ENCODE results near the gene DPYSL5. TPM values are rescaled to one million over a fixed set of nuclear protein-coding genes. Genes with fewer than 3 reads are reported as not detected.

Gene DPYSL5
- total and polyA plus RNA-seq, 2 of the 13 experiments (the other 11 are each of a cell fraction or from before 2014, with no cell fraction given), result 0.15 TPM; not detected in 1

DNA sequence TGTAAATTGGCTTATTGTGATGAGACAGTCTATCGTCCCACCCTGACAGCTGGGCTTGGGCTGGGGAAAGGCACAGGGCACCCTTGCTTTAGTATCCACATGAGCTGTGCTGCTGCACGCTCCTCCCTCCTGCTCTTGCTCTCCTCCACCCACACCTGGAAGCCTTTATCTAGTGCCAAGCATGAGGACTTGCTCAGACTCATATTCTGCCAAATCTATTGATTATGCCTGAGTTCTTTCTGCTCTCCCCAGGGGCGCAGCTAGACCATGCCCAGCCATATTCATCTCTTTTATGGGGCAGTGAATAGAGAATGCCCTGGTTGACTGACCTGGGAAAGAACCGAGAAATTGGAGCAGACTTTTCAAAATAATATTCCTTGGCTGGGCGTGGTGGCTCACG, 29.0 kb upstream of the DPYSL5 start:
- H3K27me3 ChIP-seq (ENCODE audit: control insufficient read depth in 1 of 2, insufficient read depth in 2 of 2, low read length in 2 of 2), result peaks cover 0 to 20% of the 10 kb centered on the region in 2 experiments; a peak in 3 of 5 replicates
- FAIRE-seq (no peak), ATAC-seq (0 out of 3 replicates have a peak, but pooled peaks have one; percentile 23), DNase-seq (ENCODE audit: low spot score) (no peak)
- no peaks in the 10 kb centered on the region for H3K4me1 ChIP-seq (ENCODE audit: insufficient read depth, low read length)
- BruUV-seq (replicated peaks), result no TSS peak
- H4K20me1 ChIP-seq (ENCODE audit: insufficient read depth, low read length), result no peaks in the 10 kb centered on the region
- intact Hi-C loops (cut with micrococcal nuclease; ENCODE audit: unreplicated experiment), result no loop called here
- no peak overlapping the region for H3K4me3 ChIP-seq (replicated peaks in 1 of 3; ENCODE audit: insufficient read depth in 1 of 3, low read depth in 2 of 3, low read length in 3 of 3)
- TF ChIP-seq, protein P1, sequence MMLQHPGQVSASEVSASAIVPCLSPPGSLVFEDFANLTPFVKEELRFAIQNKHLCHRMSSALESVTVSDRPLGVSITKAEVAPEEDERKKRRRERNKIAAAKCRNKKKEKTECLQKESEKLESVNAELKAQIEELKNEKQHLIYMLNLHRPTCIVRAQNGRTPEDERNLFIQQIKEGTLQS (CRISPR knock-in tag; IDR thresholded peaks at IDR 0.05), result no peak
- TF ChIP-seq ZNF549 (CRISPR knock-in tag; IDR thresholded peaks at IDR 0.05) (no peak), ZBTB21 (CRISPR knock-in tag; IDR thresholded peaks at IDR 0.05) (no peak), RNF2 (conservative IDR thresholded peaks at IDR 0.05; ENCODE audit: low read depth) (no peak), MYC (CRISPR knock-in tag; IDR thresholded peaks at IDR 0.05; ENCODE audit: borderline replicate concordance) (no peak), PCBP1 (IDR thresholded peaks at IDR 0.05; ENCODE audit: borderline replicate concordance, low read depth, low read length) (no peak)
- H3K36me3 ChIP-seq (replicated peaks in 1 of 2; ENCODE audit: control insufficient read depth in 1 of 2, insufficient read depth in 2 of 2, low read length in 2 of 2), result no peaks in the 10 kb centered on the region
- in situ Hi-C loops (cut with HindIII; ENCODE audit: extremely low pct_ligation_motif_present, low pct_unique_long_range_greater_than_20kb), result no loop called here
- no peak overlapping the region for H3K27ac ChIP-seq (ENCODE audit: extremely low read length, insufficient read depth, low read length)
- POLR2A ChIA-PET, result no interaction called here
- CTCF ChIA-PET (ENCODE audit: low intra/inter-chr PET ratio, low total read pairs), result no interaction called here
- H3K9me3 ChIP-seq (ENCODE audit: low read length), result no peaks in the 10 kb centered on the region
- WGBS (ENCODE audit: low lambda C conversion rate), result 23% methylated on average over 6 of the region's 6 CpGs
- no peak overlapping the region for H3K4me2 ChIP-seq (ENCODE audit: low read depth, low read length)
- no peak overlapping the region for H3K9ac ChIP-seq (ENCODE audit: insufficient read depth, low read depth, low read length)
- H3K79me2 ChIP-seq (ENCODE audit: insufficient read depth, low read length), result no peaks in the 10 kb centered on the region
- H2AFZ ChIP-seq (ENCODE audit: low read length), result no peak overlapping the region

DNA sequence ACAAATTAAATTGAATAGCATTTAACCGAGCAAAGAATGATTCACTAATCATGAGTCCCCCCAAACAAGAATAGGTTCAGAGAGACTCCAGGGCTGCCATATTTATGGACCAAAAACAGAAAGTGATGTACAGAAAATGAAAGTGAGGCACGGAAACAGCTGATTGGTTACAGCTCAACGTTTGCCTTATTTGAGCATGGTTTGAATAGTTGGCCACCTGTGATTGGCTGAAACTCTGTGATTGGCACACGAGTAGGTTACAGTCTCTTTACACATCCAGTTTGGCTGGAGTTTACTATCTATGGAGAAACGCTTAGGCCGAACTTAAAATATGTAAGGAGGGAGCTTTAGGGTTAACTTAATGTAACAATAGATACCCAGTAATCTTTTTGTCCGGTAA, 27.0 kb upstream of the DPYSL5 start:
- Histone ChIP-seq H3K79me2 (ENCODE audit: insufficient read depth, low read length) (no peaks in the 10 kb centered on the region), H3K27ac (ENCODE audit: extremely low read length, insufficient read depth, low read length) (no peak overlapping the region), H3K9ac (ENCODE audit: insufficient read depth, low read depth, low read length) (no peak overlapping the region), H3K4me2 (ENCODE audit: low read depth, low read length) (no peak overlapping the region), H2AFZ (ENCODE audit: low read length) (no peak overlapping the region), H4K20me1 (ENCODE audit: insufficient read depth, low read length) (no peaks in the 10 kb centered on the region), H3K36me3 (replicated peaks in 1 of 2; ENCODE audit: control insufficient read depth in 1 of 2, insufficient read depth in 2 of 2, low read length in 2 of 2) (no peaks in the 10 kb centered on the region), H3K9me3 (ENCODE audit: low read length) (no peaks in the 10 kb centered on the region), H3K4me3 (replicated peaks in 1 of 3; ENCODE audit: insufficient read depth in 1 of 3, low read depth in 2 of 3, low read length in 3 of 3) (no peak overlapping the region), H3K4me1 (ENCODE audit: insufficient read depth, low read length) (no peaks in the 10 kb centered on the region), H3K27me3 (ENCODE audit: control insufficient read depth in 1 of 2, insufficient read depth in 2 of 2, low read length in 2 of 2) (peaks cover 0 to 23% of the 10 kb centered on the region in 2 experiments; a peak in 3 of 5 replicates)
- FAIRE-seq, result no peak
- no peak for DNase-seq (ENCODE audit: low spot score)
- intact Hi-C loops (cut with micrococcal nuclease; ENCODE audit: unreplicated experiment) (no loop called here), in situ Hi-C loops (cut with HindIII; ENCODE audit: extremely low pct_ligation_motif_present, low pct_unique_long_range_greater_than_20kb) (no loop called here)
- CTCF ChIA-PET (ENCODE audit: low intra/inter-chr PET ratio, low total read pairs), result no interaction called here
- BruUV-seq (replicated peaks), result no TSS peak
- POLR2A ChIA-PET, result no interaction called here
- TF ChIP-seq SRF (IDR thresholded peaks at IDR 0.05; ENCODE audit: low read depth, low read length) (peak; percentile 89), ZNF136 (CRISPR knock-in tag; IDR thresholded peaks at IDR 0.05; ENCODE audit: low read depth) (no peak)
- TF ChIP-seq, protein P2, sequence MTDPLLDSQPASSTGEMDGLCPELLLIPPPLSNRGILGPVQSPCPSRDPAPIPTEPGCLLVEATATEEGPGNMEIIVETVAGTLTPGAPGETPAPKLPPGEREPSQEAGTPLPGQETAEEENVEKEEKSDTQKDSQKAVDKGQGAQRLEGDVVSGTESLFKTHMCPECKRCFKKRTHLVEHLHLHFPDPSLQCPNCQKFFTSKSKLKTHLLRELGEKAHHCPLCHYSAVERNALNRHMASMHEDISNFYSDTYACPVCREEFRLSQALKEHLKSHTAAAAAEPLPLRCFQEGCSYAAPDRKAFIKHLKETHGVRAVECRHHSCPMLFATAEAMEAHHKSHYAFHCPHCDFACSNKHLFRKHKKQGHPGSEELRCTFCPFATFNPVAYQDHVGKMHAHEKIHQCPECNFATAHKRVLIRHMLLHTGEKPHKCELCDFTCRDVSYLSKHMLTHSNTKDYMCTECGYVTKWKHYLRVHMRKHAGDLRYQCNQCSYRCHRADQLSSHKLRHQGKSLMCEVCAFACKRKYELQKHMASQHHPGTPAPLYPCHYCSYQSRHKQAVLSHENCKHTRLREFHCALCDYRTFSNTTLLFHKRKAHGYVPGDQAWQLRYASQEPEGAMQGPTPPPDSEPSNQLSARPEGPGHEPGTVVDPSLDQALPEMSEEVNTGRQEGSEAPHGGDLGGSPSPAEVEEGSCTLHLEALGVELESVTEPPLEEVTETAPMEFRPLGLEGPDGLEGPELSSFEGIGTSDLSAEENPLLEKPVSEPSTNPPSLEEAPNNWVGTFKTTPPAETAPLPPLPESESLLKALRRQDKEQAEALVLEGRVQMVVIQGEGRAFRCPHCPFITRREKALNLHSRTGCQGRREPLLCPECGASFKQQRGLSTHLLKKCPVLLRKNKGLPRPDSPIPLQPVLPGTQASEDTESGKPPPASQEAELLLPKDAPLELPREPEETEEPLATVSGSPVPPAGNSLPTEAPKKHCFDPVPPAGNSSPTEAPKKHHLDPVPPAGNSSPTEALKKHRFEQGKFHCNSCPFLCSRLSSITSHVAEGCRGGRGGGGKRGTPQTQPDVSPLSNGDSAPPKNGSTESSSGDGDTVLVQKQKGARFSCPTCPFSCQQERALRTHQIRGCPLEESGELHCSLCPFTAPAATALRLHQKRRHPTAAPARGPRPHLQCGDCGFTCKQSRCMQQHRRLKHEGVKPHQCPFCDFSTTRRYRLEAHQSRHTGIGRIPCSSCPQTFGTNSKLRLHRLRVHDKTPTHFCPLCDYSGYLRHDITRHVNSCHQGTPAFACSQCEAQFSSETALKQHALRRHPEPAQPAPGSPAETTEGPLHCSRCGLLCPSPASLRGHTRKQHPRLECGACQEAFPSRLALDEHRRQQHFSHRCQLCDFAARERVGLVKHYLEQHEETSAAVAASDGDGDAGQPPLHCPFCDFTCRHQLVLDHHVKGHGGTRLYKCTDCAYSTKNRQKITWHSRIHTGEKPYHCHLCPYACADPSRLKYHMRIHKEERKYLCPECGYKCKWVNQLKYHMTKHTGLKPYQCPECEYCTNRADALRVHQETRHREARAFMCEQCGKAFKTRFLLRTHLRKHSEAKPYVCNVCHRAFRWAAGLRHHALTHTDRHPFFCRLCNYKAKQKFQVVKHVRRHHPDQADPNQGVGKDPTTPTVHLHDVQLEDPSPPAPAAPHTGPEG (CRISPR knock-in tag; IDR thresholded peaks at IDR 0.05), result no peak
- ATAC-seq, result no peak
- WGBS (ENCODE audit: low lambda C conversion rate), result 32% methylated on average over 7 of the region's 7 CpGs

Measured in HepG2 (cell line).